Heart right ventricle (tissue), 16 donors: ENCODE data around the gene TOR1B. TPM values are rescaled to one million over a fixed set of nuclear protein-coding genes. Genes with fewer than 3 reads are reported as not detected.

Experiments
- ATAC-seq, 8 donors: fragments of 200-7000 bp; cut with Tn5 transposase; one replicate each; pipeline ENCODE4 v1.9.1; 2020; ENCODE audit warnings: mild to moderate bottlenecking in 8 of 8, moderate library complexity in 8 of 8, moderate number of reproducible peaks in 1 of 8
- DNase-seq, 2 donors: peaks; one replicate each; pipeline ENCODE4 v3.0.0-alpha.2; 2020
- H3K27ac ChIP-seq, 10 donors: fragments of 200-600 bp; sonication (generic) in 2 of 10; one replicate each; pipeline versions ENCODE4 v1.5.0 to v1.8.0; 2020 to 2022; ENCODE audit warnings: mild to moderate bottlenecking in 3 of 10
- H3K27me3 ChIP-seq, 7 donors: fragments of 200-600 bp; one replicate each; pipeline ENCODE4 v1.8.0; 2021 to 2022; ENCODE audit warnings: mild to moderate bottlenecking in 2 of 7
- H3K36me3 ChIP-seq, 9 donors: fragments of 200-600 bp; sonication (generic) in 1 of 9; one replicate each; pipeline versions ENCODE4 v1.5.0 to v1.8.0; 2020 to 2022; ENCODE audit warnings: mild to moderate bottlenecking in 2 of 9
- H3K4me1 ChIP-seq, 9 donors: fragments of 200-600 bp; sonication (generic) in 1 of 9; one replicate each; pipeline versions ENCODE4 v1.5.0 to v1.8.0; 2020 to 2022; ENCODE audit warnings: mild to moderate bottlenecking in 4 of 9
- H3K4me3 ChIP-seq, 10 donors: fragments of 200-600 bp; sonication (generic) in 2 of 10; one replicate each; pipeline versions ENCODE4 v1.5.0 to v1.8.0; 2020 to 2022; ENCODE audit warnings: mild to moderate bottlenecking in 7 of 10, moderate library complexity in 2 of 10
- H3K9me3 ChIP-seq, 11 donors: fragments of 200-600 bp in 10 of 11; sonication (generic) in 2 of 11; one replicate each; pipeline versions ENCODE4 v1.5.0 to v1.8.0; 2013 to 2022; ENCODE audit warnings: mild to moderate bottlenecking in 2 of 11, control low read depth in 1 of 11, moderate library complexity in 1 of 11
- WGBS, 2 donors: extraction: QIAGEN DNeasy Blood & Tissue Kit; methylation state at CpG; one replicate each; pipeline ENCODE4 v1.1.7; 2013; ENCODE audit warnings: inconsistent platforms in 1 of 2; 5-methylcytosine and 5-hydroxymethylcytosine counted together
- intact Hi-C, 10 donors: fragments of 100-400 bp; cut with DNase I; formaldehyde crosslinking; loops; one replicate each; pipeline versions ENCODE4 v1.11.1 to v1.14.2; 2022
- polyA plus RNA-seq, 2 donors: library from polyadenylated mRNA; stranded (reverse); fragments of 200-250 nt; gene quantifications; one replicate each; pipeline ENCODE4 v1.2.3, GENCODE V29; 2013
- total RNA-seq, 10 donors: library from RNA; stranded (reverse); fragmentation: NEBNext Ultra II Directional in 3 of 10; extraction: Animal tissue kit (Norgen Biotek cat#: 25700) in 3 of 10; gene quantifications; one replicate each; pipeline versions ENCODE4 v1.2.1 to v1.2.4, GENCODE V29; 2021 to 2023
- TF ChIP-seq, protein P1 (sequence below), 9 donors: fragments of 200-600 bp; sonication (generic) in 2 of 9; IDR thresholded peaks; one replicate each; pipeline versions ENCODE4 v1.5.0 to v1.8.0; 2021 to 2022; ENCODE audit warnings: antibody characterized with exemption in 9 of 9, mild to moderate bottlenecking in 5 of 9, moderate library complexity in 1 of 9
- donor health status: Arrhythmogenic right ventricular cardiomyopathy.
- donor health status: ischemic (EF 13 %, LVEDD 7.1; RV severe dilation, severe dysfunction).
- donor health status: healthy with polysubstance abuse.
- donor health status: DM: no; HTN: yes; CAD: no.
- donor health status: DM: no; HTN: no; CAD: no.
- donor health status: ischemic (EF 25% LVEDD 6.9; RV normal size, moderate dysfunction).
- donor health status: ischemic (EF 25% LVEDD 5.7; RV mildly dilated, moderate dysfunction).
- donor health status: healthy.
- donor health status: DM: yes; HTN: yes; CAD: no.
- donor health status: Ischemic cardiomyopathy.
- donor health status: ischemic (EF 35%, LVEDD 5.7; RV mildly dilated, moderate dysfunction).
- donor health status: nonischemic (EF 11% LVEDD 7.7; RV severe dilation, severe dysfunction).
- donor health status: DM: yes; HTN: yes; CAD: no.
- donor health status: PGD.
- donor health status: ischemic (EF 29% LVEDD 5.4; RV normal size, mild dysfunction).
- donor health status: nonischemic (EF 23%, LVEDD 6.1; RV moderate dilation, normal function).

TOR1B gene
- total and polyA plus RNA-seq, 12 donors, result 6.4 to 13.8 (median 11.0) TPM

GRCh38 chr9:129853614-129854013, 50.6 kb downstream of the TOR1B start:
- Histone ChIP-seq H3K27me3 (no peaks in the 10 kb centered on the region), H3K27ac (no peak overlapping the region), H3K4me3 (no peak overlapping the region), H3K36me3 (peaks cover 3 to 93% (median 37%) of the 10 kb centered on the region in 9 donors), H3K4me1 (no peaks in the 10 kb centered on the region), H3K9me3 (no peaks in the 10 kb centered on the region)
- 60 to 90% methylated on average over 3 of the region's 3 CpGs for WGBS, 2 donors
- DNase-seq (no peak), ATAC-seq (no peak)
- intact Hi-C loops, result no loop called here
- TF ChIP-seq, protein P1, sequence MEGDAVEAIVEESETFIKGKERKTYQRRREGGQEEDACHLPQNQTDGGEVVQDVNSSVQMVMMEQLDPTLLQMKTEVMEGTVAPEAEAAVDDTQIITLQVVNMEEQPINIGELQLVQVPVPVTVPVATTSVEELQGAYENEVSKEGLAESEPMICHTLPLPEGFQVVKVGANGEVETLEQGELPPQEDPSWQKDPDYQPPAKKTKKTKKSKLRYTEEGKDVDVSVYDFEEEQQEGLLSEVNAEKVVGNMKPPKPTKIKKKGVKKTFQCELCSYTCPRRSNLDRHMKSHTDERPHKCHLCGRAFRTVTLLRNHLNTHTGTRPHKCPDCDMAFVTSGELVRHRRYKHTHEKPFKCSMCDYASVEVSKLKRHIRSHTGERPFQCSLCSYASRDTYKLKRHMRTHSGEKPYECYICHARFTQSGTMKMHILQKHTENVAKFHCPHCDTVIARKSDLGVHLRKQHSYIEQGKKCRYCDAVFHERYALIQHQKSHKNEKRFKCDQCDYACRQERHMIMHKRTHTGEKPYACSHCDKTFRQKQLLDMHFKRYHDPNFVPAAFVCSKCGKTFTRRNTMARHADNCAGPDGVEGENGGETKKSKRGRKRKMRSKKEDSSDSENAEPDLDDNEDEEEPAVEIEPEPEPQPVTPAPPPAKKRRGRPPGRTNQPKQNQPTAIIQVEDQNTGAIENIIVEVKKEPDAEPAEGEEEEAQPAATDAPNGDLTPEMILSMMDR (IDR thresholded peaks at IDR 0.05), result no peak

- ATAC-seq (no peak), DNase-seq (no peak)
- H3K27ac ChIP-seq, result no peak overlapping the region
- peaks cover 3 to 96% (median 41%) of the 10 kb centered on the region in 9 donors for H3K36me3 ChIP-seq
- H3K4me1 ChIP-seq, result no peaks in the 10 kb centered on the region
- H3K4me3 ChIP-seq, result no peak overlapping the region
- H3K9me3 ChIP-seq, result no peaks in the 10 kb centered on the region
- 94 to 96% methylated on average over 4 of the region's 4 CpGs for WGBS, 2 donors
- no peaks in the 10 kb centered on the region for H3K27me3 ChIP-seq
- intact Hi-C loops, result no loop called here
- TF ChIP-seq, protein P1 (IDR thresholded peaks at IDR 0.05), result no peak
These were observed 51.7 kb downstream of the TOR1B start for GRCh38 chr9:129854588-129855110.

DNA sequence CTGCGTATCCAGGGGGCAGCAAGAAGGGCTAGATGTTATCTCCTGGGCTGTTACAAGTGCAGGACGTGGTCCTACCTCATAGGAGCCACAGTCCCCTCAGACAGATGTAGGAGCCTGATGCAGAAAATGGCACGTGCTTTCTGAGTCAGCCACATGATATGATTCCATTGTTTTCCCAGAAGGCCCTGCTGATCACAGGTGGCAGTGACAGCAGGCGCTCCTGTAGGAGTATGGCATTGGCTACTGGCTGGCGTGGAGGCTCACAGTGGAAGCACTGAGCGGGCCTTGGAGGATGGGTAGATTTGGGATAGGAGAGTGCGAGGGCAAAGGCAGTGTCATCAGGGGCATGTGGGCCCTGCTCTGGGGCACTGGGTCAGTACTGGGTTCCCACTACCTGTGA, 54.2 kb downstream of the TOR1B start:
- DNase-seq, result no peak
- H3K9me3 ChIP-seq, result no peaks in the 10 kb centered on the region
- WGBS, 2 donors, result 88 to 94% methylated on average over 7 of the region's 7 CpGs
- H3K4me1 ChIP-seq, result peaks cover 0 to under 1% (median 0%) of the 10 kb centered on the region in 9 donors
- H3K36me3 ChIP-seq, result peaks cover 3 to 94% (median 56%) of the 10 kb centered on the region in 9 donors
- TF ChIP-seq, protein P1 (IDR thresholded peaks at IDR 0.05), result no peak
- H3K27me3 ChIP-seq, result no peaks in the 10 kb centered on the region
- no peak overlapping the region for H3K27ac ChIP-seq
- H3K4me3 ChIP-seq, result no peak overlapping the region
- intact Hi-C loops, result no loop called here
- no peak for ATAC-seq

DNA sequence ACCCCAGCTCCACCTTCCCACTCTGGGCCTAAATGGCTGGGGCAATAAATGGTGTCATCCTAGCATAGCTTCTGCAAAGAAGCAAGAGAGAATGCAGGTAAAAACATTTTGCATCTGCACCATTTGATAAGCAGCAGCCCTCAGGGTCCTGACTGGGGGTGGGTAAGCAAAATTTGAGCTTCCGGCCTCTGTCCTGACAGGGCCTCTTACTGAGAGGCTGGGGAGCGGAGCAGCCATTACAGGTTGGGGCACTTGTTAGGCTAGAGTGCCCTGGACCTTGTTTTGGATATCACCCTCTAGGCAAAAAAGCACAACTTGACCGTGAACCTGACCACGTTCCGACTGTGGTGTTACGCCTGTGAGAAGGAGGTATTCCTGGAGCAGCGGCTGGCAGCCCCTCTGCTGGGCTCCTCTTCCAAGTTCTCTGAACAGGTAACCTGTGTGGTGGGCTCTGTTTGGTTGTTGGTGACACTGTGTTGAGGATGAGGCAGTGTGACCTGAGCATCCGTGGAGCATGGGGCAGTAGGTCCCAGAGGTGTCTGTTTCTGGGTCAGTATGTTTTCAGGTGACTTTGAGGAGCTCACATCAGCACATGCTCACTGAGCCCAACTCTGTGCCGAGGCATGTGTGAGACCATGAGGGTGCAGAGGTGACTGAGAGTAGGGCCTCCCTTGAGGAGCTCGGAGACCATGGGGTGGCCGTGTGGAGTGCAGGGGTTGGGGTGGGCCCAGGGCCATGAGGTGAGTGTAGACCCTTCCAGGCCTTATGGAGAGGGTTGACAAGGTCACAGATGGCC, 55.4 kb downstream of the TOR1B start:
- H3K27ac ChIP-seq, result no peak overlapping the region
- peaks cover 0 to 94% (median 50%) of the 10 kb centered on the region in 9 donors for H3K36me3 ChIP-seq
- H3K4me3 ChIP-seq, result no peak overlapping the region
- peaks cover 0 to 12% (median 0%) of the 10 kb centered on the region in 9 donors for H3K4me1 ChIP-seq
- DNase-seq, result no peak
- 89 to 93% methylated on average over 11 of the region's 11 CpGs for WGBS, 2 donors
- intact Hi-C loops, result no loop called here
- H3K27me3 ChIP-seq, result no peaks in the 10 kb centered on the region
- no peak for ATAC-seq
- no peaks in the 10 kb centered on the region for H3K9me3 ChIP-seq
- TF ChIP-seq, protein P1 (IDR thresholded peaks at IDR 0.05), result no peak

Other genes with a start within 250 kb of the TOR1B start
- not detected for gene C9orf50, start 182.1 kb upstream of the TOR1B start, total RNA-seq
- gene C9orf50, start 182.1 kb upstream of the TOR1B start, polyA plus RNA-seq, result not detected
- 10 to 100 TPM; 54.0 to 84.2 (median 61.9) TPM for gene NTMT1, start 177.0 kb upstream of the TOR1B start, total RNA-seq
- gene NTMT1, start 177.0 kb upstream of the TOR1B start, polyA plus RNA-seq, result 100 to 1,000 TPM in 1 of 2 donors, 10 to 100 TPM in 1; 60.9 to 123 TPM
- gene ASB6, start 161.0 kb upstream of the TOR1B start, total RNA-seq, result 10 to 100 TPM in 2 of 10 donors, 1 to 10 TPM in 8; 6.2 to 11.8 (median 9.0) TPM
- gene ASB6, start 161.0 kb upstream of the TOR1B start, polyA plus RNA-seq, result 10 to 100 TPM in 1 of 2 donors, 1 to 10 TPM in 1; 9.2 to 11.2 TPM
- 1 to 10 TPM in 2 of 10 donors, under 1 TPM in 8; 0.21 to 1.2 (median 0.45) TPM for gene PRRX2, start 137.5 kb upstream of the TOR1B start, total RNA-seq
- gene PRRX2, start 137.5 kb upstream of the TOR1B start, polyA plus RNA-seq, result 1 to 10 TPM in 1 of 2 donors, under 1 TPM in 1; 0.29 to 3.0 TPM
- gene PTGES, start 50.1 kb upstream of the TOR1B start, total RNA-seq, result 1 to 10 TPM in 5 of 10 donors, under 1 TPM in 5; 0.15 to 3.6 (median 1.1) TPM
- gene PTGES, start 50.1 kb upstream of the TOR1B start, polyA plus RNA-seq, result 1 to 10 TPM; 2.6 to 5.7 TPM
- gene TOR1A, start 21.0 kb downstream of the TOR1B start, total RNA-seq, result 10 to 100 TPM; 11.1 to 16.8 (median 13.3) TPM
- gene TOR1A, start 21.0 kb downstream of the TOR1B start, polyA plus RNA-seq, result 10 to 100 TPM; 10.9 to 19.8 TPM
- gene C9orf78, start 32.1 kb downstream of the TOR1B start, total RNA-seq, result 10 to 100 TPM; 25.7 to 34.6 (median 30.5) TPM
- gene C9orf78, start 32.1 kb downstream of the TOR1B start, polyA plus RNA-seq, result 10 to 100 TPM; 34.2 to 66.2 TPM
- gene USP20, start 32.3 kb downstream of the TOR1B start, total RNA-seq, result 10 to 100 TPM; 10.9 to 16.8 (median 12.5) TPM
- 10 to 100 TPM; 11.0 to 14.7 TPM for gene USP20, start 32.3 kb downstream of the TOR1B start, polyA plus RNA-seq
- 10 to 100 TPM; 19.1 to 38.4 (median 23.8) TPM for gene FNBP1, start 240.0 kb downstream of the TOR1B start, total RNA-seq
- gene FNBP1, start 240.0 kb downstream of the TOR1B start, polyA plus RNA-seq, result 10 to 100 TPM in 1 of 2 donors, 1 to 10 TPM in 1; 7.4 to 10.3 TPM